Keratinocyte (primary cell): ENCODE measurements around the gene TRAPPC8. TPM values are rescaled to one million over a fixed set of nuclear protein-coding genes. Genes with fewer than 3 reads are reported as not detected.
"Not testable (repeated sequence)": the region's sequence is repeated elsewhere in the genome, so short reads cannot be mapped to it uniquely, and the experiment has no call there.

Source experiments
- DNase-seq: peaks from one replicate; pipeline ENCODE4 v3.0.0-alpha.2; 2011; ENCODE audit warnings: low read depth, missing footprints, low spot score
- FAIRE-seq: peaks from 2 replicates; lab custom pipeline; 2011; peaks lifted over from hg19 to GRCh38; lab: Jason Lieb, UNC
- H2AFZ ChIP-seq: 2 replicates; pipeline ENCODE4 v1.6.0; 2012; ENCODE audit warnings: low read length, control low read depth, inconsistent platforms; ENCODE audit not compliant: control insufficient read depth
- H3K27ac ChIP-seq: 2 replicates; pipeline ENCODE4 v1.5.1; 2011; ENCODE audit warnings: low read length; ENCODE audit not compliant: control insufficient read depth, insufficient read depth
- H3K27me3 ChIP-seq: 3 replicates; pipeline ENCODE4 v1.6.0; 2011; ENCODE audit warnings: low read length; ENCODE audit not compliant: control insufficient read depth, insufficient read depth; ENCODE audit errors: extremely low read depth
- H3K36me3 ChIP-seq, 2 experiments: 2 replicates in 1 of 2; 3 replicates in 1 of 2; pipeline ENCODE4 v1.5.1; 2011; ENCODE audit warnings: low read length in 2 of 2, mild to moderate bottlenecking in 1 of 2; ENCODE audit not compliant: control insufficient read depth in 2 of 2, insufficient read depth in 2 of 2; ENCODE audit errors: extremely low read depth in 1 of 2
- H3K4me1 ChIP-seq: 3 replicates; pipeline ENCODE4 v1.5.1; 2011; ENCODE audit warnings: low read length; ENCODE audit not compliant: control insufficient read depth, insufficient read depth; ENCODE audit errors: extremely low read depth
- H3K4me2 ChIP-seq: 3 replicates; pipeline ENCODE4 v1.6.0; 2011; ENCODE audit warnings: low read depth, low read length; ENCODE audit not compliant: control insufficient read depth, insufficient read depth; ENCODE audit errors: extremely low read depth
- H3K4me3 ChIP-seq, 3 experiments: fragments of 200-600 bp in 1 of 3; sonication (generic) in 1 of 3; 2 replicates in 2 of 3; 3 replicates in 1 of 3; pipeline ENCODE4 v1.5.1; 2011 to 2016; ENCODE audit warnings: low read length in 3 of 3, mild to moderate bottlenecking in 3 of 3, control low read depth in 2 of 3, inconsistent platforms in 1 of 3, low read depth in 1 of 3, mixed read lengths in 1 of 3, mixed run types in 1 of 3, moderate library complexity in 1 of 3; ENCODE audit not compliant: control insufficient read depth in 2 of 3, insufficient read depth in 2 of 3; ENCODE audit errors: extremely low read depth in 1 of 3
- H3K79me2 ChIP-seq: 2 replicates; pipeline ENCODE4 v1.6.0; 2012; ENCODE audit warnings: low read length; ENCODE audit not compliant: control insufficient read depth, insufficient read depth
- H3K9ac ChIP-seq: 3 replicates; pipeline ENCODE4 v1.6.0; 2011; ENCODE audit warnings: low read length; ENCODE audit not compliant: control insufficient read depth, insufficient read depth; ENCODE audit errors: extremely low read depth
- H3K9me1 ChIP-seq: 3 replicates; pipeline ENCODE4 v1.6.0; 2011; ENCODE audit warnings: low read length; ENCODE audit not compliant: control insufficient read depth, insufficient read depth; ENCODE audit errors: extremely low read depth
- H3K9me3 ChIP-seq: 2 replicates; pipeline ENCODE4 v1.5.1; 2012; ENCODE audit warnings: low read depth, low read length; ENCODE audit not compliant: control insufficient read depth
- H4K20me1 ChIP-seq: 3 replicates; pipeline ENCODE4 v1.6.0; 2011; ENCODE audit warnings: low read length; ENCODE audit not compliant: control insufficient read depth, insufficient read depth; ENCODE audit errors: extremely low read depth
- EZH2 ChIP-seq: IDR thresholded peaks from one replicate; pipeline ENCODE4 v1.6.1; 2012; ENCODE audit warnings: inconsistent platforms, mild to moderate bottlenecking, low read length, moderate library complexity
- dilution Hi-C: fragments of 300-500 bp; cut with MboI; formaldehyde crosslinking; loops from one replicate; pipeline ENCODE4 v1.7.0; 2020; ENCODE audit warnings: low sequenced_read_pairs; ENCODE audit not compliant: extremely low pct_ligation_motif_present
- polyA plus RNA-seq, 5 experiments: library from polyadenylated mRNA; depleted of rRNA in 3 of 5; stranded (reverse) in 3 of 5; stranded (forward) in 1 of 5; unstranded in 1 of 5; fragments of >200 nt; gene quantifications; 1 replicate in 1 of 5; 2 replicates in 3 of 5; 3 replicates in 1 of 5; pipeline versions ENCODE4 v1.2.1 to v1.2.3, GENCODE V29; 2011 to 2012; ENCODE audit warnings: missing spikeins in 2 of 5, low read depth in 1 of 5, low replicate concordance in 1 of 5
- TF ChIP-seq, protein P1 (sequence below), 3 experiments: IDR thresholded peaks in 1 of 3; conservative IDR thresholded peaks in 1 of 3; optimal IDR thresholded peaks in 1 of 3; 2 replicates in 2 of 3; 3 replicates in 1 of 3; pipeline versions ENCODE3 to v1.5.1; 2011; ENCODE audit warnings: low read length in 3 of 3, mild to moderate bottlenecking in 3 of 3, moderate library complexity in 2 of 3, control low read depth in 1 of 3, inconsistent platforms in 1 of 3; ENCODE audit not compliant: insufficient read depth in 2 of 3; ENCODE audit errors: extremely low read depth in 1 of 3

The TRAPPC8 gene
- polyA plus RNA-seq, 1 donor (not counting 4 experiments of a cell fraction or from before 2014, with no cell fraction given) = 64.8 TPM

- peak overlapping the region; percentile 80 to 99 (median 99) for H3K4me3 ChIP-seq
- dilution Hi-C loops = no loop called here
- H3K27ac ChIP-seq = peak overlapping the region; percentile 92
- H3K9me1 ChIP-seq = no peaks in the 10 kb centered on the region
- H3K9ac ChIP-seq = peak overlapping the region; percentile 95
- H2AFZ ChIP-seq = peak overlapping the region; percentile 97
- FAIRE-seq (no peak), DNase-seq (no peak)
- peak overlapping the region; percentile 87 for H3K4me2 ChIP-seq
- peaks cover 51% of the 10 kb centered on the region for H3K79me2 ChIP-seq
- H3K4me1 ChIP-seq = peaks cover 15% of the 10 kb centered on the region
- H3K27me3 ChIP-seq = no peaks in the 10 kb centered on the region
- H3K9me3 ChIP-seq = no peaks in the 10 kb centered on the region
- TF ChIP-seq EZH2 = no peak
- TF ChIP-seq, protein P1, sequence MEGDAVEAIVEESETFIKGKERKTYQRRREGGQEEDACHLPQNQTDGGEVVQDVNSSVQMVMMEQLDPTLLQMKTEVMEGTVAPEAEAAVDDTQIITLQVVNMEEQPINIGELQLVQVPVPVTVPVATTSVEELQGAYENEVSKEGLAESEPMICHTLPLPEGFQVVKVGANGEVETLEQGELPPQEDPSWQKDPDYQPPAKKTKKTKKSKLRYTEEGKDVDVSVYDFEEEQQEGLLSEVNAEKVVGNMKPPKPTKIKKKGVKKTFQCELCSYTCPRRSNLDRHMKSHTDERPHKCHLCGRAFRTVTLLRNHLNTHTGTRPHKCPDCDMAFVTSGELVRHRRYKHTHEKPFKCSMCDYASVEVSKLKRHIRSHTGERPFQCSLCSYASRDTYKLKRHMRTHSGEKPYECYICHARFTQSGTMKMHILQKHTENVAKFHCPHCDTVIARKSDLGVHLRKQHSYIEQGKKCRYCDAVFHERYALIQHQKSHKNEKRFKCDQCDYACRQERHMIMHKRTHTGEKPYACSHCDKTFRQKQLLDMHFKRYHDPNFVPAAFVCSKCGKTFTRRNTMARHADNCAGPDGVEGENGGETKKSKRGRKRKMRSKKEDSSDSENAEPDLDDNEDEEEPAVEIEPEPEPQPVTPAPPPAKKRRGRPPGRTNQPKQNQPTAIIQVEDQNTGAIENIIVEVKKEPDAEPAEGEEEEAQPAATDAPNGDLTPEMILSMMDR (optimal IDR thresholded peaks at IDR 0.05 in 1 of 3, IDR thresholded peaks at IDR 0.05 in 1 of 3, conservative IDR thresholded peaks at IDR 0.05 in 1 of 3; ENCODE audit: extremely low read depth in 1 of 3, insufficient read depth in 2 of 3, low read length in 3 of 3) = no peak
- no peaks in the 10 kb centered on the region for H4K20me1 ChIP-seq
- H3K36me3 ChIP-seq = no peaks in the 10 kb centered on the region
Observed at GRCh38 chr18:31942291-31942998, 483 bp downstream of the TRAPPC8 start.

DNA sequence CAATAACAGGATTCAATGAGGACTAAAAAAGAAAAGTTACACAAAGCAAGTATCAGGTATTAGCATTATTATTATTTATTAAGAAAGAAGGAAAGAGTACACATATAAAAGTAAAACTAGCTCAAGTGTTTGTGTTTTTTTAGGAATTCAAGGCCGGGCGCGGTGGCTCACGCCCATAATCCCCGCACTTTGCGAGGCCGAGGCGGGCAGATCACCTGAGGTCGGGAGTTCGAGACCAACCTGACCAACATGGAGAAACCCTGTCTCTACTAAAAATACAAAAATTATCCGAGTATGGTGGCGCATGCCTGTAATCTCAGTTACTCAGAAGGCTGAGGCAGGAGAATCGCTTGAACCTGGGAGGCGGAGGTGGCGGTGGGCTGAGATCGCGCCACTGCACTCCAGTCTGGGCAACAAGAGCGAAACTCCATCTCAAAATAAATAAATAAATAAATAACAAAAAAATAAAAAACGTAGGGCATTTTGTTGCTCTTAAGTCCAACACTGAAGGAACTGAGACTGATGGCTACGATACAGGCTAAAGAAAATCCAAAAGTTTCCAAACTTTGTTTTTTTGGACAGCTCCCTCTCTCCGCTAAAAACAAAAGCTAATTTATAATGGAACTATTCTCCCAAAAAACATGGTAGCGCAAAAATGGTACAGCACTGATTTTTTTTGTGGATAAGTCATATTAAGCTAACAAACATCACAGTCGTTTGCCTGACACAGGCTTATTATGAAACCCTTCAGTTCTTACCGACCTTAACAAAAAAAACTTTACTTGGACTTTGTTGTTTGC, 1.7 kb downstream of the TRAPPC8 start:
- Histone ChIP-seq H3K79me2 (peaks cover 60% of the 10 kb centered on the region), H2AFZ (no peak overlapping the region), H4K20me1 (no peaks in the 10 kb centered on the region), H3K27ac (no peak overlapping the region), H3K9me1 (no peaks in the 10 kb centered on the region), H3K36me3 (no peaks in the 10 kb centered on the region), H3K4me3 (peak overlapping the region; percentile 80 to 99 (median 99)), H3K9ac (no peak overlapping the region), H3K27me3 (no peaks in the 10 kb centered on the region), H3K4me1 (peaks cover 15% of the 10 kb centered on the region), H3K4me2 (peak overlapping the region; percentile 87), H3K9me3 (no peaks in the 10 kb centered on the region)
- FAIRE-seq (no peak), DNase-seq (no peak)
- dilution Hi-C loops = no loop called here
- TF ChIP-seq, protein P1 (optimal IDR thresholded peaks at IDR 0.05 in 1 of 3, IDR thresholded peaks at IDR 0.05 in 1 of 3, conservative IDR thresholded peaks at IDR 0.05 in 1 of 3; ENCODE audit: extremely low read depth in 1 of 3, insufficient read depth in 2 of 3, low read length in 3 of 3) = no peak
- no peak for TF ChIP-seq EZH2

GRCh38 chr18:31934773-31935172, 8.2 kb downstream of the TRAPPC8 start:
- H3K4me2 ChIP-seq, H3K27ac ChIP-seq, H4K20me1 ChIP-seq, H3K9me1 ChIP-seq, H2AFZ ChIP-seq, H3K27me3 ChIP-seq, H3K4me1 ChIP-seq, H3K9me3 ChIP-seq, H3K9ac ChIP-seq, dilution Hi-C loops, FAIRE-seq, H3K4me3 ChIP-seq, DNase-seq, H3K36me3 ChIP-seq: not testable (repeated sequence)
- peaks cover 55% of the 10 kb centered on the region for H3K79me2 ChIP-seq
